ENCODE measurements around the gene SPTBN5.

Gene SPTBN5

DNA sequence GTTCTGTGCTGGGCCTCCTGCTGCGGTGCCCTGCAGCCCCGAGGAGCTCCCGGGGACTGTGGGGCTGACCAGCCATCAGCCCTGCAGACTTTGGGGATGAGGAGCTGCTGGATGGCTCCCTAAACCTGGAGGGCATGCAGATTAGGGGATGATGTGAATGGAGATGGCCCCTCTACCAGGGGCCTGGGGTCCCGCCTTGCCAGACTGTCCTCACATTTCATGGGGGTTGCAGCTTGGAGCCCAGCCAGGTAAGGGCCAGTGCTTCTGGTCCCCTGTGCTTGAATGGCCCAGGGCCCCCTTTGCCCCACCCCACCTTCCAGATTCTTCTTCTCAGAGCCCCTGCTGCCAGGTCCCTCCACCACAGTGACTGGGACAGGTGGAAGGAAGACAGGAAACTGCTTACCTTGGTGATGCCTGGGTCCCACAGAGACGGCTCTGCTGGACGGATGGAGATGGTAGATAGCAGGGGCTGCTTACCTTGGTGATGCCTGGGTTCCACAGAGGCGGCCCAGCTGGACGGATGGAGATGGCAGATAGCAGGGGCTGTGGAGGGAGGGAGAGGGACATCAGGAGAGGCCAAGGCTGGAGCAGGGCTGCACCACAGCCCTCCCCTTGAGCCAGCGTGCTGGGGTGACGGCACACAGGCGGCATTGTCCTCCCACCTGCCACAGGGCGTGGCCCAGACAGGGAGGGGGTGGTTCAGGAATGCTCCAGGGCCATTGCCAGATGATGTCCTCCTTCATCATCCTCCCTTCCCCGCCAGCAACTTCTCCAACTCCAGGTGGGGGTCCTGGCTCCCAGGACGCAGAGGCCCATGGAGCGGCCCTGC, at the start of gene SPTBN5:
Gene SPTBN5 (minus strand): TSS at position 632 of the 829 bp plus-strand sequence. CDS start 556 bp downstream, at position 76.
- Histone ChIP-seq H3K27ac (no peak within 1 kb of the TSS), H3K9ac (ENCODE audit: insufficient read length) (no peak within 1 kb of the TSS), H3K4me3 (no peak within 1 kb of the TSS), H3K36me3 (ENCODE audit: insufficient read depth, low read length) (no peaks in the 10 kb centered on the region), H3K9me3 (ENCODE audit: low read depth, low read length) (no peaks in the 10 kb centered on the region)
- no peak for DNase-seq (ENCODE audit: low read depth, low spot score)
- TF ChIP-seq EZH2 (IDR thresholded peaks at IDR 0.05) (no peak), FOXP2 (optimal IDR thresholded peaks at IDR 0.05; ENCODE audit: control extremely low read depth, extremely low read length, insufficient read depth) (no peak), POLR2AphosphoS5 (IDR thresholded peaks at IDR 0.05; ENCODE audit: borderline replicate concordance, low read depth, low read length) (no peak)

DNA sequence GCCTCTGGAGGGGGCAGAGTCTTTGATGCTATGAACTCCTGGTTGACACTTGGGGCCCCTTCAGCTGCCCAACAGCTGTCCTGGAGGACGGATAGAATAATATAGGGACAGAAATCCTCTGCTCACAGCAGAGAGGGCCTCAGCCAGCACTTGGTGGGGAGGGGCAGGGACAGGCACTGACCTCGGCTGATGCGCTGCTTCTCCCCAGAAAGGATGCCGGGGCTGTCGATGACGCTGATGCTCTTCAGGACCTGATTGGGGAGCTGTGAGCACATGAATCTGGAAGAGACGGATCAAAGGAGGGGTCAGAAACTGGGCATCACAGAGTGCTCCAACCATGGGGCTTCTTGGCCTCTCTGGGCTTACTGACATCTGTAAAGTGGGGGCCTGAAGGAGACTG, 49.0 kb upstream of the SPTBN5 start:
- TF ChIP-seq EZH2 (IDR thresholded peaks at IDR 0.05): no peak
- TF ChIP-seq POLR2AphosphoS5 (IDR thresholded peaks at IDR 0.05; ENCODE audit: borderline replicate concordance, low read depth, low read length): no peak
- no peak for TF ChIP-seq FOXP2 (optimal IDR thresholded peaks at IDR 0.05; ENCODE audit: control extremely low read depth, extremely low read length, insufficient read depth)
- DNase-seq (ENCODE audit: low read depth, low spot score): no peak
- no peak overlapping the region for H3K27ac ChIP-seq
- H3K9me3 ChIP-seq (ENCODE audit: low read depth, low read length): no peaks in the 10 kb centered on the region
- no peaks in the 10 kb centered on the region for H3K36me3 ChIP-seq (ENCODE audit: insufficient read depth, low read length)
- no peak overlapping the region for H3K4me3 ChIP-seq
- H3K9ac ChIP-seq (ENCODE audit: insufficient read length): no peak overlapping the region

DNA sequence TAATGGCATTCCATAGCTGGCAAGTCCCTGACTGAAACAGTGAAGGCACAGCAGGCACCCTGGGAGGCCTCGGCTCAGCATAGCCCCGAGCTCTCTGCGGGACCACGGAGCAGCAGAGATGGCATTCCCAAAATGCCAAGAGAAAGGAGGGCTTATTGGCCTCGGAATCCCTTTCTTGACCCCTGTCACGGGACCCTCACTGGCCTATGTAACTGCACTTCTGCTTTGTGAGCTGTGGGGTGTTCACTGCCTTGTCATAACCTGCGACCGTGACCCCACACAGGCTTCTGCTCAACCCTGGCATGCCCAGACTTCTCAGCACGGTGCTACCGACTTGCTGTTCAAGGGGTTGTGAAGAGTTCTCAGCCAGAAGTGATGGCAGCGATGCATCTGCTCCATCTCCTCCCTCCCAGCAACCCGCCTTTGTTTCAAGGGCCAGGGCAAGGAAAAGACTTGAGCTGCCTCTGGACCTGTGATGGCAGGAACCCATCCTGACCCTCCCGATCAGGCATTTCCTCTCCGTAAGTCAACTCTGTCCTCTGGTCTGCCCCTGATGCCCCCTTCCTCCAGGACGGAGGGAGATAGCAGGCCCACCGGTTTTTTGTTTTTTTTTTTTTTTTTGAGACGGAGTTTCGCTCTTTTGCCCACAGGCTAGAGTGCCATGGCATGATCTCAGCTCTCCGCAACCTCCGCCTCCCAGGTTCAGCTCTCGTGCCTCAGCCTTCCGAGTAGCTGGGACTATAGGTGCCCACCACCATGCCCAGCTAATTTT, 48.0 kb upstream of the SPTBN5 start:
- H3K4me3 ChIP-seq: no peak overlapping the region
- H3K9ac ChIP-seq (ENCODE audit: insufficient read length): no peak overlapping the region
- DNase-seq (ENCODE audit: low read depth, low spot score): no peak
- TF ChIP-seq POLR2AphosphoS5 (IDR thresholded peaks at IDR 0.05; ENCODE audit: borderline replicate concordance, low read depth, low read length) (no peak), EZH2 (IDR thresholded peaks at IDR 0.05) (no peak), FOXP2 (optimal IDR thresholded peaks at IDR 0.05; ENCODE audit: control extremely low read depth, extremely low read length, insufficient read depth) (no peak)
- no peaks in the 10 kb centered on the region for H3K9me3 ChIP-seq (ENCODE audit: low read depth, low read length)
- H3K36me3 ChIP-seq (ENCODE audit: insufficient read depth, low read length): no peaks in the 10 kb centered on the region
- no peak overlapping the region for H3K27ac ChIP-seq

DNA sequence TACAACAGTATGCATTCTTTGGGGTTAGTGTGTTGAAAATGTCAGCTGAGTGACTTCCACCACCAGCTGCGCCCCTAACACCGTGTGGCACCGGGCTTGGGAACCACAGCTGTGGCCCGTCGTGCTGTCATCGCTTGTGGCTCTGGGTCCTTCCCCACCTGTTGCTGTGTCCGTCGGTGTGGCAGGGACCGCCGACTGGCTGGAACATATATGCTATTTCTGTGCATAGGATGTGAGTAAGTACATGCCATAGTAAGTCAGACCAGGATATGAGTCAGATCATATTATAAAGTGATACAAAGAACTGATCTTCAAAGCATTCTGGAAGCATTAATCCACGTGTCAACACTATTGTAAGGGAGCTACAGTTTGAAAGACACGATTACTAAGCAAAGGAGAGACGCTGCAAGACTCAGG, 46.6 kb upstream of the SPTBN5 start:
- H3K36me3 ChIP-seq (ENCODE audit: insufficient read depth, low read length): no peaks in the 10 kb centered on the region
- H3K9ac ChIP-seq (ENCODE audit: insufficient read length): no peak overlapping the region
- no peak overlapping the region for H3K27ac ChIP-seq
- no peak for DNase-seq (ENCODE audit: low read depth, low spot score)
- no peak overlapping the region for H3K4me3 ChIP-seq
- TF ChIP-seq POLR2AphosphoS5 (IDR thresholded peaks at IDR 0.05; ENCODE audit: borderline replicate concordance, low read depth, low read length): no peak
- TF ChIP-seq EZH2 (IDR thresholded peaks at IDR 0.05): no peak
- no peak for TF ChIP-seq FOXP2 (optimal IDR thresholded peaks at IDR 0.05; ENCODE audit: control extremely low read depth, extremely low read length, insufficient read depth)
- no peaks in the 10 kb centered on the region for H3K9me3 ChIP-seq (ENCODE audit: low read depth, low read length)

DNA sequence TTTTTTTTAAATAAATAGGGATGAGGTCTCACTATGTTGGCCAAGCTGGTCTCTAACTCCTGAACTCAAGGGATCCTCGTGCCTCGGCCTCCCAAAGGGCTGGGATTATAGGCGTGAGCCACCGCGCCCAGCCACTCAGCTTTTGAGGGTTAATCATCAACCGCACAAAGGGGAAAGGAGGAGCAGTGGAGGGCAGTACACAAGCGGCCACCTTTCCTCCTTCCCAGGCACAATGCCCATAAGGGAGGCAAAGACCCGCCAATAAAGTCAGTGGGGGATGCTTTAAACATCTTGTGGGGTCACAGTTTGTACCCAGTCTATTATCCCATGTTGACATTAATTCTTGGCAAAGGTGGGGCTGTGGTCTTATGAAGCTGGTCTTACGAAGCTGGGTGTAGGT, 46.1 kb upstream of the SPTBN5 start:
- DNase-seq (ENCODE audit: low read depth, low spot score): no peak
- no peaks in the 10 kb centered on the region for H3K36me3 ChIP-seq (ENCODE audit: insufficient read depth, low read length)
- H3K4me3 ChIP-seq: no peak overlapping the region
- no peak for TF ChIP-seq POLR2AphosphoS5 (IDR thresholded peaks at IDR 0.05; ENCODE audit: borderline replicate concordance, low read depth, low read length)
- no peak for TF ChIP-seq FOXP2 (optimal IDR thresholded peaks at IDR 0.05; ENCODE audit: control extremely low read depth, extremely low read length, insufficient read depth)
- TF ChIP-seq EZH2 (IDR thresholded peaks at IDR 0.05): no peak
- H3K9ac ChIP-seq (ENCODE audit: insufficient read length): no peak overlapping the region
- H3K9me3 ChIP-seq (ENCODE audit: low read depth, low read length): no peaks in the 10 kb centered on the region
- H3K27ac ChIP-seq: no peak overlapping the region

DNA sequence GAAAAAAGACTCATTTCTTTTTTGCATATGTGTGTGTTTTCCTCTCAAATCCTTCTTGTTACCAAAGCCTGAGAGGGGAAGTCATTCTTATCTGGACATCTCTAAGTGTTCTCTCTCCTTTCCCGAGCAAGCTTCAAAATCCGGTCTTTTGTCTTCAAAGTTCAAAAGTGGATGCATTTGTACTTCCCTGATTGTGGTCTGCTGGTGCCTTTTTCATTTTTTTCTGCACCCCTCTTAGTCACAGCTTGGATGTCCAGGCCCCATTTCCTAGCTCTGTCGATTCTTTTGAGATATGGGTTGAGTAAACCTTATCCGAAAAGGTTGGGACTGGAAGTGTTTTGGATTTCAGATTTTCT, 43.7 kb upstream of the SPTBN5 start:
- H3K9me3 ChIP-seq (ENCODE audit: low read depth, low read length): no peaks in the 10 kb centered on the region
- H3K27ac ChIP-seq: no peak overlapping the region
- no peak for DNase-seq (ENCODE audit: low read depth, low spot score)
- H3K36me3 ChIP-seq (ENCODE audit: insufficient read depth, low read length): no peaks in the 10 kb centered on the region
- H3K4me3 ChIP-seq: no peak overlapping the region
- H3K9ac ChIP-seq (ENCODE audit: insufficient read length): no peak overlapping the region
- TF ChIP-seq EZH2 (IDR thresholded peaks at IDR 0.05) (no peak), POLR2AphosphoS5 (IDR thresholded peaks at IDR 0.05; ENCODE audit: borderline replicate concordance, low read depth, low read length) (no peak), FOXP2 (optimal IDR thresholded peaks at IDR 0.05; ENCODE audit: control extremely low read depth, extremely low read length, insufficient read depth) (no peak)

- Histone ChIP-seq H3K36me3 (ENCODE audit: insufficient read depth, low read length) (no peaks in the 10 kb centered on the region), H3K4me3 (no peak overlapping the region), H3K27ac (no peak overlapping the region), H3K9ac (ENCODE audit: insufficient read length) (no peak overlapping the region), H3K9me3 (ENCODE audit: low read depth, low read length) (no peaks in the 10 kb centered on the region)
- no peak for TF ChIP-seq FOXP2 (optimal IDR thresholded peaks at IDR 0.05; ENCODE audit: control extremely low read depth, extremely low read length, insufficient read depth)
- no peak for TF ChIP-seq POLR2AphosphoS5 (IDR thresholded peaks at IDR 0.05; ENCODE audit: borderline replicate concordance, low read depth, low read length)
- TF ChIP-seq EZH2 (IDR thresholded peaks at IDR 0.05): no peak
- no peak for DNase-seq (ENCODE audit: low read depth, low spot score)
Observed at GRCh38 chr15:41936649-41937567, 43.1 kb upstream of the SPTBN5 start.
